HFFc6 (cell line): ENCODE results near the gene ST8SIA6. TPM values are rescaled to one million over a fixed set of nuclear protein-coding genes. Genes with fewer than 3 reads are reported as not detected.
A peak's percentile ranks its signal among the peaks of the same experiment; 100 is the strongest.

Experiments
- DNase-seq: peaks from one replicate; pipeline ENCODE4 v3.0.0-alpha.2; 2018
- H3K27ac Mint-ChIP-seq: 2 replicates; pipeline ENCODE4 v1.8.0; 2020; ENCODE audit warnings: mild to moderate bottlenecking, mixed read lengths
- H3K27me3 Mint-ChIP-seq: 2 replicates; pipeline ENCODE4 v1.8.0; 2021; ENCODE audit warnings: mild to moderate bottlenecking, moderate library complexity, mixed read lengths; ENCODE audit not compliant: insufficient read depth
- H3K36me3 Mint-ChIP-seq: 2 replicates; pipeline ENCODE4 v1.8.0; 2021; ENCODE audit warnings: low read depth, mixed read lengths
- H3K4me1 Mint-ChIP-seq: 2 replicates; pipeline ENCODE4 v1.8.0; 2020; ENCODE audit warnings: low read depth, mixed read lengths
- H3K4me3 Mint-ChIP-seq: 2 replicates; pipeline ENCODE4 v1.8.0; 2020; ENCODE audit warnings: mild to moderate bottlenecking, moderate library complexity, mixed read lengths
- H3K9me3 Mint-ChIP-seq: 2 replicates; pipeline ENCODE4 v1.8.0; 2020; ENCODE audit warnings: mild to moderate bottlenecking, mixed read lengths
- total RNA-seq, 6 experiments: library from RNA; stranded (reverse); fragmentation: NEBNext Ultra II Directional; extraction: Animal tissue kit (Norgen Biotek cat#: 25700); gene quantifications; 2 replicates in 1 of 6; 3 replicates in 5 of 6; pipeline ENCODE4 v1.2.3, GENCODE V29; 2021
- TF ChIP-seq, protein P1 (sequence below): fragments of 200-600 bp; sonication (generic); IDR thresholded peaks from 2 replicates; pipeline ENCODE4 v1.5.0; 2021; ENCODE audit warnings: antibody characterized with exemption, mild to moderate bottlenecking

ST8SIA6 gene
- total RNA-seq, 6 experiments from 2014 or later, result not detected

DNA sequence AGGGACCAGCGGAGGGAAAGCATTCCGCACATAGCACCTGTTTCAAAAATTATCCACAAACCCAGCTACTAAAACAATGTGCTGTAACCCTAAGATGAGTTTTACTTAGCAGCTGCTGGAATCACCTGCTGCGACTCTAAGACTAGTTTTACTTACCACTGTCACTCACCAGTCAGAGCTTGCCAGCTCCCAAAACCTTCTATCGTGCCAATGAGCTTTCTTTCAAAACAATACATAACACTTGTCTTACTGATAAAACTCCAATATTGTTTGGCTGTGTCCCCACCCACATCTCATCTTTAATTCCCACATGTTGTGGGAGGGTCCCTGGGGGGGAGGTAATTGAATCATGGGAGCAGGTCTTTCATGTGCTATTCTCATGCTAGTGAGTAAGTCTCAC, 18.4 kb downstream of the ST8SIA6 start:
- H3K36me3 Mint-ChIP-seq, result peaks cover 5% of the 10 kb centered on the region
- no peak overlapping the region for H3K27ac Mint-ChIP-seq
- no peak for DNase-seq
- TF ChIP-seq, protein P1, sequence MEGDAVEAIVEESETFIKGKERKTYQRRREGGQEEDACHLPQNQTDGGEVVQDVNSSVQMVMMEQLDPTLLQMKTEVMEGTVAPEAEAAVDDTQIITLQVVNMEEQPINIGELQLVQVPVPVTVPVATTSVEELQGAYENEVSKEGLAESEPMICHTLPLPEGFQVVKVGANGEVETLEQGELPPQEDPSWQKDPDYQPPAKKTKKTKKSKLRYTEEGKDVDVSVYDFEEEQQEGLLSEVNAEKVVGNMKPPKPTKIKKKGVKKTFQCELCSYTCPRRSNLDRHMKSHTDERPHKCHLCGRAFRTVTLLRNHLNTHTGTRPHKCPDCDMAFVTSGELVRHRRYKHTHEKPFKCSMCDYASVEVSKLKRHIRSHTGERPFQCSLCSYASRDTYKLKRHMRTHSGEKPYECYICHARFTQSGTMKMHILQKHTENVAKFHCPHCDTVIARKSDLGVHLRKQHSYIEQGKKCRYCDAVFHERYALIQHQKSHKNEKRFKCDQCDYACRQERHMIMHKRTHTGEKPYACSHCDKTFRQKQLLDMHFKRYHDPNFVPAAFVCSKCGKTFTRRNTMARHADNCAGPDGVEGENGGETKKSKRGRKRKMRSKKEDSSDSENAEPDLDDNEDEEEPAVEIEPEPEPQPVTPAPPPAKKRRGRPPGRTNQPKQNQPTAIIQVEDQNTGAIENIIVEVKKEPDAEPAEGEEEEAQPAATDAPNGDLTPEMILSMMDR, result no peak
- peaks cover 15% of the 10 kb centered on the region for H3K4me1 Mint-ChIP-seq
- H3K4me3 Mint-ChIP-seq, result no peak overlapping the region
- peaks cover 19% of the 10 kb centered on the region for H3K27me3 Mint-ChIP-seq
- no peaks in the 10 kb centered on the region for H3K9me3 Mint-ChIP-seq

DNA sequence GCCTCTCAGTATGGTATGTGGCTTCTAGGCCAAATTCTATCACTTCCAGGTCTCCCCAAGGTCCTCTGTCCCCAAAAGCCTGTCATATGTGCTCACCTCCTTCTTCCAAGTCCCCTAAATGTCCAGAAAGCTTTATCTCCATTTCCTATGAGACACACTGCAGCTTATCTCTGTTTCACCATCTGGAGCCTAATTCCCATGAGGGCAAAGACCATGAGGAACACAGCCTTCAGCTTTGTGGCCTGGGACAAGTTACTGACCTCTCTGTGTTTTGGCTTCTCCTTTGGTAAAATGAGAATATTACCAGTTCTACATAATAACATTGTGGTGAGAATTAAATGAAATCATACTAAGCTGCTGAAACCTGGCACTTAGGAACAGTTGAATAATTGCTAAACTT, 19.2 kb downstream of the ST8SIA6 start:
- no peak for DNase-seq
- H3K36me3 Mint-ChIP-seq, result peaks cover 5% of the 10 kb centered on the region
- H3K4me3 Mint-ChIP-seq, result no peak overlapping the region
- H3K27me3 Mint-ChIP-seq, result peaks cover 14% of the 10 kb centered on the region
- H3K4me1 Mint-ChIP-seq, result peaks cover 22% of the 10 kb centered on the region
- H3K27ac Mint-ChIP-seq, result no peak overlapping the region
- H3K9me3 Mint-ChIP-seq, result no peaks in the 10 kb centered on the region
- TF ChIP-seq, protein P1, result no peak

DNA sequence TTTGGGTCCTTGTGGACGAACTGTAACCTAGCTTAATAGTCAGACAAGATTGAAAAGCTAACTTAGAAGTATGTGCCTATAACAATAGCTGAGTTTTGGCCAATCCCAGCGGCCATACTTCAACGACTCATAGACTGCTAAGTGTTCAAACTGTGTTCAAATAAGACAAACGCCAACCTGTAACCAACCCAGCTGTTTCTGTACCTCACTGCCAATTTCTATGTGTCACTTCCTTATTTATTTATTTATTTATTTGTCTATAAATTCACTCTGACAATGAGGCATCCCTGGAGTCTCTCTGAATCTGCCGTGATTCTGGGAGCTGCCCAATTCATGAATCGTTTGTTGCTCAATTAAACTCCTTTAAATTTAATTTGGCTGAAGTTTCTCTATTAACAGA, 21.7 kb downstream of the ST8SIA6 start:
- peaks cover 13% of the 10 kb centered on the region for H3K27me3 Mint-ChIP-seq
- DNase-seq, result no peak
- TF ChIP-seq, protein P1, result no peak
- H3K27ac Mint-ChIP-seq, result no peak overlapping the region
- peaks cover 5% of the 10 kb centered on the region for H3K36me3 Mint-ChIP-seq
- peaks cover 22% of the 10 kb centered on the region for H3K4me1 Mint-ChIP-seq
- H3K4me3 Mint-ChIP-seq, result no peak overlapping the region
- H3K9me3 Mint-ChIP-seq, result no peaks in the 10 kb centered on the region

DNA sequence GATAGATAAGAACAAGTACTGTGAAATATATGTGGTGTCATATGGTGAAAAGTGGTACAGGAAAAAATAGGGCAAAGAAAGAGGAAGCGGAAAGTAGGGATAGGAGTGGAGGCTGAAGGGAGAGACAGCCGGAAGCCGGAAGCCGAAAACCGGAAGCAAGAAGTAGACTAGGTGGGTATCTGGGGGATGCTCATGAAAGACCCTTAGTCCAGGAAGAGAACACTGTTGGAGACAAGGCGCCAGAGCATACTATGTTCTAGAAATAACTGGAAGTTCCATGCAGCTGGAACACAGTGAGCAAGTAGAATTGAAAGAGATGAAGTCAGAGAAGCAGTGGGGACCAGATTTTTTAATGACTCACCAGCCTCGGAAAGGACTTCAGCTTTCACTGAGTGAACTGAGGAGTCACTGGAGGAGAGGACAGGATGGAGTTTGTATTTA, 22.5 kb downstream of the ST8SIA6 start:
- peaks cover 13% of the 10 kb centered on the region for H3K27me3 Mint-ChIP-seq
- TF ChIP-seq, protein P1, result no peak
- H3K4me1 Mint-ChIP-seq, result peaks cover 22% of the 10 kb centered on the region
- no peak overlapping the region for H3K4me3 Mint-ChIP-seq
- peak; percentile 64 for DNase-seq
- H3K36me3 Mint-ChIP-seq, result peaks cover 4% of the 10 kb centered on the region
- no peaks in the 10 kb centered on the region for H3K9me3 Mint-ChIP-seq
- no peak overlapping the region; the same call in 1 of the 2 replicates for H3K27ac Mint-ChIP-seq

DNA sequence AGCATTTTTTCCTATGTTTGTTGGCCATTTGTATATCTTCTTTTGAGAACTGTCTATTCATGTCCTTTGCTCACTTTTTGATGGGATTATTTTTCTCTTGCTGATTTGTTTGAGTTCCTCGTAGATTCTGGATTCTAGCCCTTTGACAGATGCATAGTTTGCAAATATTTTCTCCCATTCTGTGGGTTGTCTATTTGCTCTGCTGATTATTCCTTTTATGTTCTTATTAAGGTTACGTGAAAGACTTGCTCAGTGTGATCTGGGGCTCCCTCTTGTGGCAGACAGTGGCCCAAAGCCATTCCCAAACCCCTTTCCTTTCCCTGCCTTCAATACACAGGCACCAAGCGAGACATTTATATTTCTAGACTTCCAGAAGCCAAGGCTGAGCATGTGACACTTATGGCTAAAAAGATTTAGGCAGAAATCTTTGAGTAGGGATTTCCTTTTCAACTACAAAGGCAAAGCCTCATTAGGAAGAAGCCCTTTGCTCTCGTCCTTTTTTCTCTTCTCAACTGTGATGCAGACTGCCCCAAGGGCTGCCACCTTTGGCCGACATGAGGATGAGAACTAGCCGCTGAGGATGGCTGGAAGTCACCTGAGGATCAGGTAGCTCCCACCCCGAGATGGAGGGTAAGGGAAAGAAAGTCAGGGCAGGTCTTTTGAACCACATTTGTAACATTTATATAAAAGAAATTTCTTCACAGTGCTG, 23.6 kb downstream of the ST8SIA6 start:
- Mint-ChIP-seq H3K27me3 (peaks cover 16% of the 10 kb centered on the region), H3K4me3 (no peak overlapping the region; the same call in 1 of the 2 replicates), H3K4me1 (peaks cover 22% of the 10 kb centered on the region), H3K36me3 (no peaks in the 10 kb centered on the region), H3K9me3 (no peaks in the 10 kb centered on the region), H3K27ac (no peak overlapping the region)
- peak; percentile 60 for DNase-seq
- TF ChIP-seq, protein P1, result peak; percentile 93
